GM18868 (cell line): ENCODE results near the gene FRAS1.

Experiments used
- ATAC-seq: cut with Tn5 transposase; IDR thresholded peaks from one replicate; pipeline ENCODE4 v1.9.1; 2021; ENCODE audit warnings: mild to moderate bottlenecking, moderate library complexity; ENCODE audit not compliant: unreplicated experiment

The FRAS1 gene

DNA sequence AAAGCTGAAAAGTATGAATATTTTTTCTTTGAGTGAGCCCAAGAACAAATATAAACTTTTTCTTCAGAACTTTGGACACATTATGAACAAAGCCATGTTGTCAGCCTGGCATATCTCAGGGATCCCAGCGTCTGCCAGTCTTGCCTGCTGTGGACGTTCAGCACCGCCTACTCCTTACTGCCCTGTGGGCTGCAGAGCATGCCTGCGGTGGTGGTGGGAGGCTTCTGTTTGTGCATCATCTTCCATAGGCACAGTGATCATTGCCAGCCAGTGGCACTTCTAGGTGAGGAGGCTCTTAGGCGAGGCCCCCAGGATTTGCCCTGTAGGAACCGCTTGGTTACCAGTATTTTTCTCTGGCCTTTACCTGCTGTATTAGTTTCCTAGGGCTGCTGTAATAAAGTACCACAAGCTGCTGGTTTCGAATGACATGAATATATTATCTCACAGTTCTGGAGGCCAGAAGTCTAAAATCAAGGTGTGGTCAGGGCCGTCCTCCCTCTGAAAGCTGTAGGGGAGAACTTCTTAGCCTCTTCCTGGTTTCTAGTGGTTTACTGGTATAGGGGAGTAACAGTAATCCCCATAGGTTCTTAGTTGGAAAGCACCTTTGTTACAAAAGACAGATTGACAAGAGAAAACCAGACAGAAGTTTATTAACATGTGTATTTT is 509.8 kb downstream of the FRAS1 start:
- ATAC-seq, result peak; percentile 91

DNA sequence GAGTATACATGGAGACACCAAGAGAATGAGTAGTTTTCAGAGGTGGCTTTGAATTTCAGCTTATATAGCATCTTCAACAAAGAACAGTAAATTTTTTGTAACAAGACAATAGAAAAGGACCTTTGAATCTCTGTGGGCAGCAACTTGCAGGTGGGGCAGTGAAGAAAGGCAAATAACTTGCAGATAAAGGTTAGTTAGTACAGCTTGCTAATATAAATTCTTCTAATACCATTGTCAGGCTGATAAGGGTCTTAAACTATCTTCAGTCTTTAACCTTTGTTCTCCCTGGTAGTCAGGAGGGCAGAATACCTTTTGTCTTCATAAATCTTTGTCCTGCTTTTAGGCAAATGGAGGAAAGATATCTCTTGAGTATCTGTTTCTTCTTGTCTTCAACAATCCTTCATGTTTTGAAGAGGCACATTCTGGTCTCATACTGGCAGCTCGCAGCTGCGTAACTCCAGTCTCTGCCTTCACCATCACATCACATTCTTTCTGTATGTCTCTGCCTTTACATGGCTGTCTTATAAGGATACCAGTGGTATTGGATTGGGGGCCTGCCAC is 510.5 kb downstream of the FRAS1 start:
- no peak for ATAC-seq

DNA sequence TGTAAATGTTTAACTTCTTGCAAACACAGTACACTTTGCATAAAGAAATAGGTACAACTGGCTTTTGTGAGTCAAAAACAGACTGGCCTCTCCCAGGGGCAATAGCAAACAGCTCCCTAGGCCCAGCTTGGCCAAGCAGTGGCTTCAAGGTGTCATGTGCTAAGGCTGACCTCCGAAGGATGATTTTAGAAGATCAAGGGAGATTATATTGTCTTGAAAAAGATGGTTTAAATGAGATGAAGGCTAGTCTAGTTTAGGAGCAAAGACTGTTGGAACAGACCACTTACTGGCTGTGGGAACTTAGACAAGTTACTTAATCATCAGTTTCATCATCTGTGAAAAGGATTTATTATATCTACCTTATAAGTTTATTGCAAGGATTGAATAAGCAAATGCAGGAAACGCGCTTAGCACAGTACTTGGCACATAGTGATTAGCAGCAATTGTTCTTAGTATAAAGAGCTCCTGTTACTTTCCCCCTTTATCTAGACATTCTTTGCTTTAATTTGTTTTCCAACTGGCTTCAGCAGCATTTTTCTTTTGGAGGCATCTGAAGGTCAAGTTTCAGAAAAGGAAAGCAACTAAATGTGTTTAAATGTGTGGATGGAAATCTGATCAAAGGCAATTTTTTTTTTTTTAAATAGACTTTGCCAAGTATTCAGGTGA is 511.6 kb downstream of the FRAS1 start:
- no peak for ATAC-seq

DNA sequence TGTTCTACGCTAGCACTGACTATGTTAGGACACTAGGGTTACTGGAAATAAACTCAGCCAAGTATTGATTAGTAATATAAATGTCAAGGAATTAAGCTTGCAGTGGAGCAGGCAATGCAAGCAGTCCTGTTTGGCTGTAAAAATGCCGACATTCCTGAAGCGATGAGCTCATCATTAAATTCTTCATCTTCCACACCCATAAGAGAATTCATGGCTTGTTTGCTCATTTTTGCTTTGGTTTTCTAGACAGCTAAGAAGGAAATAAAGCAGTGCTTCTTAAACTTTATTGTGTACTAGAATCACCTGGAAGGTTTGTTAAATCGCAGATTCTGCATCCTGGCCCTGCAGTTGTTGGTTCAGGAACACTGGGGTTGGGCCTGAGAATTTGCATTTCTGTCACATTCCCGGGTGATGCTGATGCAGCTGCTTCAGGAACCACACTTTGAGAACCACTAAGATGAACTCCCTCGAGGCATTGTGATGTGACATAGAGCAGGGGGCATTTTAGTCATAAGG is 512.2 kb downstream of the FRAS1 start:
- no peak for ATAC-seq

DNA sequence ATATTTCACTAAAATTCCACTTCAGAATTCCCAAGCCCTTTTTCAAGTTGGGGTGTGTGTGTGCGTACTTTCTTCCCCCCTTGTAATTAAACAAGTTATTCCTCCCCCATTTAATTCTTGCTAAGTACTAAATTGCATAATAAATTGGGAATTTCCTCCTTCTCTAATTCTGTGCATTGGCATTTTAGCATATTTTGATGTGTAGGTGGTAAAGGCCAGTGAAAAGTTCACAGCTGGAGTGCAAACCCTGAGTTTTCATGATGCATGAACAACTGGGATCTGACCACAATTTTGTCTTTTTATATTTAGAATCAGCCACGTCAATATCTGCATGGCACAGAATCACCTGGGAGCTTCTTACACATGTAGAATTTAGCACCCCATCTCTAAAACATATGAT is 513.0 kb downstream of the FRAS1 start:
- ATAC-seq, result no peak

DNA sequence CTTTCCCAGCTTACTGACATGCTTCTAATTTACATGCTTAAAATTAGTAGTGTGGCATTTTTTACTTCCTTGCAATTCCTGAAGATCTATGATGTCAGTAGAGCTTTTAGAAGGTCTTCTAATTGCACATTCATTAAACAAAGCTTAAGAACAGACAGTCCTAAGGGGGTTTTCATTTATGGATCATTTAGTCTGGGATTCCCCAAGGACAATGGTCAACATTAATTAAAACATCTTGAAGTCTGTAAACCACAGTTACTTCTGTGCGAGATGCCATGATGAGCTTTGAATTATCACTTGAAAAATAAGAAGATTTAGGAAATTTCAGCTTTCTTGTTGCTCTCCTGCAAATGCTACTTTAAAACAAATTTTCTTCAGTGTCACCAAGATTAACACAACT is 514.7 kb downstream of the FRAS1 start:
- no peak for ATAC-seq

DNA sequence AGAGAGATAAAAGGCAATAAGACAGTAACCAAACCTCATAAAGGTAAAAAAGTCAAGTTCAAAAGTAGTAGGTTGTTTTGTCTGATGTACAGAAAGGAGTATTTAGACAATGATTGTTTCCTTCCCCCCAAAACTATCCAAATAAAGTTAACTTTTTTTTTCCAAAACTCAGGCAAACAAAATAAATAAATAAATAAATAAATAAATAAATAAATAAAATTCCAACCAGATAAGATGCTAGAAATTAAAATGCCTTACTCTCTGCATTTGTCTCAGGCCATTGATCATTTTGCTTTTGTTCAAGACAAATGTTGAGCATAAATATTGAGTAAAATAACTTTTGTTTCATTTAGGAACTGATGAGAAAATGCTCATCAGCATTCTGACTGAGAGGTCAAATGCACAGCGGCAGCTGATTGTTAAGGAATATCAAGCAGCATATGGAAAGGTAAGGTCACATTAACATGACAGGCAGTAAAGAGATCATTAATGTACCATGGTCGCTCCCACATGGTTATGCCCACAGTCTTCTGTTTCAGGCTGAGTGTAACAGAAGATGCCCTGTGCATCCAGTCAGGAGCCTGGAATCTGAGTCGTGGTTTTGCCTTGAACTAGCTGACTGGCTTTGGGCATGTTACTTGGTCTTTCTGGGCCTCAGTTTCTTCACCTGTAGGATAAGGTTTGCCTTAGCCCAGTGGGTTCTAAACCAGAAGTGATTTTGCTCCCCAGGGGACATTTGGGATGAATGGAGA is 521.7 kb downstream of the FRAS1 start:
- ATAC-seq, result no peak

DNA sequence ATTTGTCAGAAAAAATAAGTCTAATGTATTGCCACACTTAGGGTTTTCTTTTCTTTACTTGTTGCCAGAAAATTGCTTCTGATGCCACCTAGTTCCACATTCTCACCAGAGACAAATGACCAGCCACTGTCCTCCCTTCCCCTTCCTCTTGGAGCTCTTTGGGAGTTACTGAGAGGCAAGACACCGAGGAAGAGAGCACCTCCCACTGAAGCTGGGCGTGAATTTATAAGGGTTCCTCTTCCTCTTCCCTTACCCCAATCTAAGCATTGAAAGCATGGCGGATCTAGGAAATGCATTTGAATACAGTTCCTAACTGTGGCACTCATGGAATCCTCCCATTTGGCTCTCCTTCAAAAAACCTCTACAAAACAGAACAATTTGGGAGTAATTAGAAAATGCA is 524.5 kb downstream of the FRAS1 start:
- ATAC-seq, result no peak

DNA sequence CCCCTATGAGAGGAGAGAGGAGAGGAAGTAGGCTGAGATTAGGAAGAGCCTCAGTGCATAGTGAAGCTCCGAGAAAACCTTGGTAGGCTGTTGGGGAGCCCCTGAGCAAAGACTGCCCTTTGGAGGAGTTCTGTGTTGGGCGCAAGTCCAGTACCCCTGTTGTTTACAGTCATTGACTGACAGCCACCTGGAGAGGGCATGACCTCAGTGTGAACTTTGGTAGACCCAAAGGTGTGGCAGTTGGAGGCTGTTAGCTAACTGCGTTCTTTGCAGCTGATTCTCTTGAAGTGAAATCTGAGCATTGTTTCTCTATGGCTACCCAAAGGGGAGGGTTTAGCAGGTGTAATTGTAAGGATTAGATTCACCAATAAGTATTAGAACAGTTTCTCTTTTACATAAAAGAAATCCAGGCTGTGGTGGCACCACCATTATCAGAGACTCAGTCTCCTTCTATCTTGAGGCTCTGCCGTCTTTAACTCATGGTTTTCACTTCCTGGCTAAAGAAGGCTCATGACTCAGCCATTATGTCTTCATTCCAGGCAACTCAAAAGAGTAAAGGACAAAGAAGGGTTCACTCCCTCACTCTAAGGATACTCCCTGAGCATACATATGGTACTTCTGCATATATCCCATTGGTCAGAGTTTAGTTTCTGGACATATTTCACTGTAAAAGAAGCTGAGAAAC is 527.9 kb downstream of the FRAS1 start:
- no peak for ATAC-seq

DNA sequence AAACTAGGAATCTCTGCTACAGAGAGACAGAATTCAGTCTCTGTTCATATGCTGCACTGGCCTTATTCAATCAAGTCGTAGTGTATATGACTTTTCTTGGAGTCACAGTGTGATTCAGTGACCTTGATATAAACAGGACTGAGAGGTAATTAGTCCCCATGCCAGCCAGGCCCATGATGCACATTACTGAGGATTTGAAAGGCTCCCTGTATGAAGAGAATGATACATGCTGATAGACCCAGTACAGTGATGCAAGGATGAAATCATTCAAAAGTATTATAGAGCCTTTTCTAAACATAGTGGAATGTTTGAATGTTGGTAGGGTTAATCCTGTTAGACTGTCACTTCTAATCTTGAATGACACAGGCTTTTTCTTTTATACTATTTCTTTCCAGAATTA is 528.5 kb downstream of the FRAS1 start:
- no peak for ATAC-seq

DNA sequence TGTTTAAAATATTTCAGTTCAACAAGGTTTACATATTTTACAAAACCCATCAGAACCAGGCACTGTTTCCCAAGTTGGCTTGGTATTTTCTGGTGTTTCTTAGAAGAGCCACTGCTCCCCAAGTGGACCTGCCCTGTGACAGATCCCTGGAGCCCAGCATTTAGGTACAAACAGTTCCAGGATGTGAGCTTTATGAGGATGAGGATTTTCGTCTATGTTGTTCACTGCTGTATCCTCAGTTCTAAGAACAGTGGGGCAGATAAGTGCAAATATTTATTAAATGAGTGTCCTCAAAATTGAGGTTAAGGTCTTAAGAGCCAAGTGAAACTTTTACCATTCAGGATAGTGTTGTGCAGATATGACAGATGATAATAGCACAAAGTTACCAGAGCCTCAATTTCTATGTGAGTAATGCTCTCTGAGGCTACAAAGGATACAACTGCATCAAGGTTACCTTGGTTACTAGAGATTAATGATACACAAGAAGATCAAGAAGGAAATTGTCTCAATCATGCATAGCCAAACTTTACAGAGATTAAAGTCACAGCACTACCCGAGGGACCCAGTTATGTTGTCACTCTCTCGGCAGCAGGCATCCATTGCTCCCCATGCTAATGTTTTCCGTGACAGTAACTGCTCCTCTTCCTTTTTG is 531.9 kb downstream of the FRAS1 start:
- ATAC-seq, result no peak

DNA sequence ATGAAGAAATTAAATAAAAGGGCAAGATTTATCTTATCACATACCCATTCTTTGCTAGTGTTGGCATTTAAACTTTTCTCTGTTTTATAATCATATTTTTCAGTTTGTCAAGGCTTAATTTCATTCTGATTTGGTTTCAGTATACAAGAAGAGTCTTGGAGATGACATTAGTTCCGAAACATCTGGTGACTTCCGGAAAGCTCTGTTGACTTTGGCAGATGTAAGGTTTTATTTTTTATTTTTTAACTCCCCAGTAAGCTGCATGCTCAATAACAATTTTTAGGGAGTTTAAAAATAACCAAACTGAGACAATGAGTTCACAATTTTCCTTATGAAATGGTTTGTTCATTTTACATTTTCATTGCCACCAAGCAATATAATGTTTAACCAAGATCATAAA is 534.3 kb downstream of the FRAS1 start:
- no peak for ATAC-seq

DNA sequence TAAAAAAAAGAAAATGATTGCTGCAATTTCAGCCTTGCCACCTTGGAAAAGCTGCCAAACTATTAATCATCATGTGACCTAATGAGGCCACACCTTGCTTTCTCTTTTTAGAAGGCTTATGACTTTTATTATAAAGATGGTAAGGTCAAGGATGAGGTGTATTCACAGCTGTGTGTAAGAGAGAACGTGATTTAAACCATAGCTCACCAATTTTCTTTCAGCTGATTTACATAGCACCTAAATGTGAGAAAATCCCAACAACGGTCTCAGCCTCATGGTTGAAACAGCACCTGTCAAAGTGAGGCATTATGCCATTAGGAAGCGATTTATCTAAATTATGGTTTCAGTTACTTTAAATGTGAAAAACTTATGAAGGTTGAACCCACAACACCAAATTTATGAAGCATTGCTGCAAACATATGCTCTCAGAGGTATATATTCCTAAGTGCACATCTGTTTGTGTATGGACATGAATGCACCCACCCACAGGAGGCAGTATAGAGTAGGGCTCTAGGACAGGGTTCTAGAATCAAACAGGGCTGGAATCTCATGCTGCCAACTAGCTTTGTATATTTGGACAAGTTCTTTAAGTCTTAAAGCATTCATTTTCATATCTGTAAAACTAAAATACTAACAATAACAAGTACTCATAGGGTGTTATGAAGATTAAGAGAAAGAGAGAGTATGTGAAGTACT is 535.1 kb downstream of the FRAS1 start:
- ATAC-seq, result peak; percentile 66
